ENCODE measurements around the gene AGAP6. TPM values are rescaled to one million over a fixed set of nuclear protein-coding genes. Genes with fewer than 3 reads are reported as not detected.
"Not testable (repeated sequence)": the region's sequence is repeated elsewhere in the genome, so short reads cannot be mapped to it uniquely, and the experiment has no call there.

Gene AGAP6
- total and polyA plus RNA-seq, 2 of the 8 experiments (the other 6 are each of a cell fraction or from before 2014, with no cell fraction given): 13.0 to 15.3 TPM

DNA sequence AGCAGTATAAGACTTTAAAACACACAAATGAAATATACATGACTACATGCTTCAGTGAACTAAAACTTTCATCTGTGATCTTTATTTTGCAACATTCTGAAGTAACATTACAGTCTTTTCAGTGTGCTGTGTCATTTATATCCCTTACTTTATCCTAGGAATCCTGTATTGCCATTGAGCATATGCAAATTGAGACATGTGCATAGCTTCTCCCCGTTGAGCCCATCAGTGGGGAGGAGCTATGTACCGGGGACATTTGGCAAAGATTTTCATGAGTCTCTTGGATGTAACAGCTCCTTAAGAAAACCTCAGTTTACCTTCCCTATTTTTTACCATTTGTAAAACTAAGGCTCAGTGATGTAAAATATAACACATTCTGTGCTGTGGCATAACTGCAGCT is 16.7 kb upstream of the AGAP6 start:
- H3K23ac ChIP-seq (ENCODE audit: insufficient read length); H3K14ac ChIP-seq (ENCODE audit: insufficient read length); CTCF ChIA-PET (ENCODE audit: partially characterized antibody); H3K18ac ChIP-seq (ENCODE audit: extremely low read depth, low read length); H2AK5ac ChIP-seq (ENCODE audit: low read depth, low read length); H2BK20ac ChIP-seq (ENCODE audit: low read length); H3K27me3 ChIP-seq (replicated peaks in 1 of 4; ENCODE audit: control insufficient read depth in 3 of 4, extremely low read depth in 1 of 4, insufficient read depth in 3 of 4, low read length in 3 of 4); POLR2A ChIA-PET (ENCODE audit: partially characterized antibody); H3K4me3 ChIP-seq (ENCODE audit: extremely low read depth in 1 of 4, insufficient read depth in 2 of 4, low read depth in 3 of 4, low read length in 4 of 4); H2BK5ac ChIP-seq (ENCODE audit: low read depth, low read length); H3K4me2 ChIP-seq (ENCODE audit: insufficient read depth in 1 of 2, low read depth in 2 of 2, low read length in 2 of 2); H3K27ac ChIP-seq (ENCODE audit: low read depth, low read length); FAIRE-seq; H3K36me3 ChIP-seq (ENCODE audit: control insufficient read depth in 2 of 4, insufficient read depth in 4 of 4, low read length in 3 of 4); H2BK12ac ChIP-seq (ENCODE audit: low read depth, low read length); H3K9me3 ChIP-seq (ENCODE audit: insufficient read depth in 2 of 2, low read depth in 1 of 2, low read length in 1 of 2); H3K79me1 ChIP-seq (ENCODE audit: low read depth, low read length); H2AFZ ChIP-seq (ENCODE audit: low read length); H3K4ac ChIP-seq (replicated peaks; ENCODE audit: insufficient read length, low read depth, low read length); DNase-seq (ENCODE audit: low read depth in 1 of 2, low spot score in 2 of 2); H4K91ac ChIP-seq (replicated peaks; ENCODE audit: insufficient read length, low read length); H4K5ac ChIP-seq (ENCODE audit: insufficient read length, low read depth, low read length); H4K8ac ChIP-seq (ENCODE audit: extremely low read depth, insufficient read depth, low read length); H2BK15ac ChIP-seq (ENCODE audit: low read length); H3K9ac ChIP-seq (replicated peaks in 1 of 4; ENCODE audit: extremely low read depth in 1 of 4, low read depth in 3 of 4, low read length in 3 of 4); H3K56ac ChIP-seq (replicated peaks; ENCODE audit: insufficient read length, low read depth, low read length); H2BK120ac ChIP-seq (replicated peaks; ENCODE audit: low read depth, low read length); H3K23me2 ChIP-seq (ENCODE audit: low read depth, low read length); H3K79me2 ChIP-seq (ENCODE audit: control insufficient read depth in 1 of 2, insufficient read depth in 2 of 2, low read length in 2 of 2); H3K4me1 ChIP-seq (replicated peaks in 1 of 4; ENCODE audit: control insufficient read depth in 3 of 4, insufficient read depth in 4 of 4, low read length in 3 of 4); H4K20me1 ChIP-seq (replicated peaks in 1 of 2; ENCODE audit: control insufficient read depth in 1 of 2, insufficient read depth in 2 of 2, low read length in 2 of 2): not testable (repeated sequence)
- WGBS, 2 experiments (ENCODE audit: extremely low coverage in 1 of 2, insufficient coverage in 1 of 2, insufficient read length in 1 of 2, insufficient replicate concordance in 2 of 2, low coverage in 1 of 2, low lambda C conversion rate in 2 of 2, missing lambda C conversion rate in 1 of 2): 95% methylated on average over 2 of the region's 2 CpGs; no CpG with 5 or more reads in 1 of the 2 experiments

- 90% methylated on average over 3 of the region's 3 CpGs; no CpG with 5 or more reads in 1 of the 2 experiments for WGBS, 2 experiments (ENCODE audit: extremely low coverage in 1 of 2, insufficient coverage in 1 of 2, insufficient read length in 1 of 2, insufficient replicate concordance in 2 of 2, low coverage in 1 of 2, low lambda C conversion rate in 2 of 2, missing lambda C conversion rate in 1 of 2)
- H4K20me1 ChIP-seq (replicated peaks in 1 of 2; ENCODE audit: control insufficient read depth in 1 of 2, insufficient read depth in 2 of 2, low read length in 2 of 2); H3K14ac ChIP-seq (ENCODE audit: insufficient read length); H3K4me3 ChIP-seq (ENCODE audit: extremely low read depth in 1 of 4, insufficient read depth in 2 of 4, low read depth in 3 of 4, low read length in 4 of 4); CTCF ChIA-PET (ENCODE audit: partially characterized antibody); H3K23me2 ChIP-seq (ENCODE audit: low read depth, low read length); H4K91ac ChIP-seq (replicated peaks; ENCODE audit: insufficient read length, low read length); H4K5ac ChIP-seq (ENCODE audit: insufficient read length, low read depth, low read length); H4K8ac ChIP-seq (ENCODE audit: extremely low read depth, insufficient read depth, low read length); H2BK20ac ChIP-seq (ENCODE audit: low read length); DNase-seq (ENCODE audit: low read depth in 1 of 2, low spot score in 2 of 2); H3K9ac ChIP-seq (replicated peaks in 1 of 4; ENCODE audit: extremely low read depth in 1 of 4, low read depth in 3 of 4, low read length in 3 of 4); H3K36me3 ChIP-seq (ENCODE audit: control insufficient read depth in 2 of 4, insufficient read depth in 4 of 4, low read length in 3 of 4); H2BK5ac ChIP-seq (ENCODE audit: low read depth, low read length); H3K27ac ChIP-seq (ENCODE audit: low read depth, low read length); H2AFZ ChIP-seq (ENCODE audit: low read length); H2BK120ac ChIP-seq (replicated peaks; ENCODE audit: low read depth, low read length); H3K4me2 ChIP-seq (ENCODE audit: insufficient read depth in 1 of 2, low read depth in 2 of 2, low read length in 2 of 2); H3K18ac ChIP-seq (ENCODE audit: extremely low read depth, low read length); H3K79me2 ChIP-seq (ENCODE audit: control insufficient read depth in 1 of 2, insufficient read depth in 2 of 2, low read length in 2 of 2); H3K79me1 ChIP-seq (ENCODE audit: low read depth, low read length); H3K27me3 ChIP-seq (replicated peaks in 1 of 4; ENCODE audit: control insufficient read depth in 3 of 4, extremely low read depth in 1 of 4, insufficient read depth in 3 of 4, low read length in 3 of 4); H3K23ac ChIP-seq (ENCODE audit: insufficient read length); H2BK12ac ChIP-seq (ENCODE audit: low read depth, low read length); H3K4me1 ChIP-seq (replicated peaks in 1 of 4; ENCODE audit: control insufficient read depth in 3 of 4, insufficient read depth in 4 of 4, low read length in 3 of 4); H3K4ac ChIP-seq (replicated peaks; ENCODE audit: insufficient read length, low read depth, low read length); H2AK5ac ChIP-seq (ENCODE audit: low read depth, low read length); H2BK15ac ChIP-seq (ENCODE audit: low read length); FAIRE-seq; H3K56ac ChIP-seq (replicated peaks; ENCODE audit: insufficient read length, low read depth, low read length); H3K9me3 ChIP-seq (ENCODE audit: insufficient read depth in 2 of 2, low read depth in 1 of 2, low read length in 1 of 2); POLR2A ChIA-PET (ENCODE audit: partially characterized antibody): not testable (repeated sequence)
These were observed 16.1 kb upstream of the AGAP6 start for GRCh38 chr10:49972094-49972493.
